ENCODE measurements around the gene KLK12.

The KLK12 gene

DNA sequence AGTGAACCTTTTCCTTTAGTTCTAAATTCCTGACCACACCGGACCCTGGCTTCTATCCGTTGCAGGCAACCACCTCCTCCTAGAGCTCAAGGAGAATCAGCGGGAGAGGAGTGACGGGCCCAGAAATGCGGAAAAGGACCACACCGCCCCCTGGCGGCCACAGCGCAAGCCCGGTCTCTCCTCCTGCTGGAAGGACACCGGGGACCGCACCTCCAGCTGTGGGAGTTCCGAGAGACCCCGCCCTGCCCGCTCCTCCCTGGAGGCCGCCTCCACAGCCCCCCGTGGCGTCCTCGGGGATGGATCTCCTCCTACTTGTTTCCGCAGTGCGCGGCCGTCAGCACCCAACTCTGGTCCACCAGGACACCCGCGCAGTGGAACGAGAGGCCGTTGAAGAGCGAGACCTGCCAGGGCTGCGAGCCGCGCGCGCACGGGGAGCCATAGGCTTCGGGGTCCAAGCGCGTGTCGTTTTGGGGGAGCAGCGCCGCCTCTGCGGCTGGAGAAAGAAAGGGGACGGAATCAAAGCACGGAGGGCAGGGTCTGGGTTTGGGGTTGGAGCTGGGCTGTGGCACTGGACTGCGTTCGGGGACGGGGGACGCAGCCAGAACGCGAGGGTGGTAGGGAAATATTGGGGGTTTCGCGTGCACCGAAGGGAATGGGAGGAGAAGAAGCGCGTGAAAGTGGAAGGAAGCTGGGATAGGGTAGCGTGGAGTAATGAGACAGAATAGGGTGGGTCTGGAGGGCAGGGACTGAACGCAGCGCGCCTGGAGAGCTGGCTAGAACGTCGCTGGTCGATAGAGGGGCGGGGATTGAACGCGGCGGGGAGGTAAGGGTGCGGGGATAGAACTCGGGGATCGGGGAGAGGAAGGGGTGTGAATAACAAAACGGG lies 17.8 kb downstream of the KLK12 start:
- no peak overlapping the region for H3K9ac ChIP-seq (ENCODE audit: low read length)
- peaks cover 7 to 8% of the 10 kb centered on the region in 2 experiments for H3K4me1 ChIP-seq (ENCODE audit: control insufficient read depth in 1 of 2, insufficient read depth in 2 of 2, low read length in 2 of 2)
- H2BK120ac ChIP-seq (ENCODE audit: insufficient read depth, low read length, poor library complexity): no peak overlapping the region
- DNase-seq: peak in 1 of 2 donors; percentile 26
- no peaks in the 10 kb centered on the region for H3K79me1 ChIP-seq (ENCODE audit: low read length)
- H2AK5ac ChIP-seq (ENCODE audit: low read length): no peak overlapping the region
- H3K36me3 ChIP-seq (ENCODE audit: control insufficient read depth in 1 of 2, insufficient read depth in 2 of 2, low read length in 2 of 2): no peaks in the 10 kb centered on the region
- peak overlapping the region; percentile 56 for H3K4me3 ChIP-seq (ENCODE audit: low read depth, low read length)
- no peak overlapping the region for H4K91ac ChIP-seq (ENCODE audit: low read depth, low read length)
- no peak overlapping the region for H2BK5ac ChIP-seq (ENCODE audit: low read depth, low read length, poor library complexity)
- no peak overlapping the region for H3K27ac ChIP-seq (ENCODE audit: low read depth, low read length)
- H3K23ac ChIP-seq (ENCODE audit: low read length): no peak overlapping the region
- H3K9me3 ChIP-seq (ENCODE audit: insufficient read depth, low read depth, low read length): no peaks in the 10 kb centered on the region
- H3K14ac ChIP-seq (ENCODE audit: low read length): peak overlapping the region; percentile 34
- H4K8ac ChIP-seq (ENCODE audit: low read depth, low read length): peak overlapping the region; percentile 36
- no peak overlapping the region for H3K4ac ChIP-seq (ENCODE audit: low read depth, low read length)
- H2AFZ ChIP-seq (ENCODE audit: insufficient read depth, low read length, poor library complexity): peak overlapping the region; percentile 33
- H3K79me2 ChIP-seq (ENCODE audit: control insufficient read depth, insufficient read depth, low read length, poor library complexity): no peaks in the 10 kb centered on the region
- H4K12ac ChIP-seq (ENCODE audit: low read depth, low read length): peak overlapping the region; percentile 39
- peaks cover 19% of the 10 kb centered on the region for H3K27me3 ChIP-seq (ENCODE audit: insufficient read depth, low read length)
- peak overlapping the region; percentile 20 for H3K18ac ChIP-seq (ENCODE audit: low read length)
- H2BK12ac ChIP-seq (ENCODE audit: low read length): no peak overlapping the region
- H3K4me2 ChIP-seq (ENCODE audit: low read length): peak overlapping the region; percentile 61
- no CpG with 5 or more reads among the region's 68 CpGs for WGBS (ENCODE audit: extremely low coverage, insufficient coverage, insufficient read length)

DNA sequence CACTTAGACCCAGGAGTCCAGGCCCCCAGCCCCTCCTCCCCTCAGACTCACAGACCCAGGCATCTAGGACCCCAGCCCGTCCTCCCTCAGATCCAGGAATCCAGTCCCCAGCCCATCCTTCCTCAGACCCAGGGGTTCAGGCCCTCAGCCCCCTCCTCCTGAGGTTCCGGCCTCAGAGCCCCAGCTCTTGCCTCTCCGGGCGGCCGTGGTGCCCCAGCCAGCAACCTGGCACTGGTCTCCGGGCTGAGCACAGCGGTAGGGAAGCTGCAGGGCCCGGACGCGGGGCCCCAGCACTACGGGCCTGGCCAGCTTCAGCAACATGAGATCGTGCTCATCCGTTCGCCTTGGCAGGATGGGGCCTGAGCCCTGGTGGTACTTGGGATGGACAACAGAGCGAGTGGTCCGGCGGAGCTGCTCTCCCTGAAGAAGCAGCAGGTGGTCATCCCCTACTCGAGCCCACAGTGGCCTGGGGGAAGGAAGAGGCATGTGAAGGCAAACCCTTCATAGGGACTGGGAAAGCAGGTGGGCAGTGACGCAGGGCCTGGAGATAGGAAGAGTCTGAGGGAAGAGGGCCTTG lies 19.0 kb downstream of the KLK12 start:
- H3K4me1 ChIP-seq (ENCODE audit: control insufficient read depth in 1 of 2, insufficient read depth in 2 of 2, low read length in 2 of 2): peaks cover 7 to 8% of the 10 kb centered on the region in 2 experiments
- no peaks in the 10 kb centered on the region for H3K9me3 ChIP-seq (ENCODE audit: insufficient read depth, low read depth, low read length)
- no peak overlapping the region for H3K4me2 ChIP-seq (ENCODE audit: low read length)
- no peak overlapping the region for H4K91ac ChIP-seq (ENCODE audit: low read depth, low read length)
- no peak overlapping the region for H3K4ac ChIP-seq (ENCODE audit: low read depth, low read length)
- no peak for DNase-seq
- H3K79me1 ChIP-seq (ENCODE audit: low read length): no peaks in the 10 kb centered on the region
- H2BK12ac ChIP-seq (ENCODE audit: low read length): no peak overlapping the region
- no peak overlapping the region for H2AFZ ChIP-seq (ENCODE audit: insufficient read depth, low read length, poor library complexity)
- no peak overlapping the region for H4K8ac ChIP-seq (ENCODE audit: low read depth, low read length)
- no CpG with 5 or more reads among the region's 19 CpGs for WGBS (ENCODE audit: extremely low coverage, insufficient coverage, insufficient read length)
- H4K12ac ChIP-seq (ENCODE audit: low read depth, low read length): no peak overlapping the region
- H3K27me3 ChIP-seq (ENCODE audit: insufficient read depth, low read length): peaks cover 19% of the 10 kb centered on the region
- no peak overlapping the region for H2BK5ac ChIP-seq (ENCODE audit: low read depth, low read length, poor library complexity)
- no peak overlapping the region for H3K27ac ChIP-seq (ENCODE audit: low read depth, low read length)
- no peak overlapping the region for H2AK5ac ChIP-seq (ENCODE audit: low read length)
- H2BK120ac ChIP-seq (ENCODE audit: insufficient read depth, low read length, poor library complexity): no peak overlapping the region
- H3K9ac ChIP-seq (ENCODE audit: low read length): no peak overlapping the region
- H3K4me3 ChIP-seq (ENCODE audit: low read depth, low read length): no peak overlapping the region
- no peak overlapping the region for H3K14ac ChIP-seq (ENCODE audit: low read length)
- no peak overlapping the region for H3K18ac ChIP-seq (ENCODE audit: low read length)
- no peak overlapping the region for H3K23ac ChIP-seq (ENCODE audit: low read length)
- no peaks in the 10 kb centered on the region for H3K36me3 ChIP-seq (ENCODE audit: control insufficient read depth in 1 of 2, insufficient read depth in 2 of 2, low read length in 2 of 2)
- no peaks in the 10 kb centered on the region for H3K79me2 ChIP-seq (ENCODE audit: control insufficient read depth, insufficient read depth, low read length, poor library complexity)

DNA sequence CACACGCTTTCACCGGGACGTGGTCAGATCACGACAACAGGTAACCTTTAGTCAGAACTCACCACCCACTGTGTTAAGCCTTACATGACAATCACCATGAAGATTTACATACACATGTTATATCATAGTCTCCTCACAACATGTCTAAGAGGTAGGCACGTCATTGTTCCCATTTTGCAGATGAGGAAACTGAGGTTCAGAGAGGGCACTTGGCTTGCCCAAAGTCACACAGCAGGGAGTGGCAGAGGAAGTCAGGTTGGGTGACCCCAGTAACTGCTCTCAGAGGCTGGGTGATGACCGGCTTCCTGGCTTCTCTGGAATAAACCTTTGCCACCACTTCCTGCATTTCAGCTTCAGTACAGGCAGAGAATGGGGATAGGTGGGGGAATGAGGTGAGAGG lies 20.6 kb downstream of the KLK12 start:
- no peak overlapping the region for H2BK120ac ChIP-seq (ENCODE audit: insufficient read depth, low read length, poor library complexity)
- H4K8ac ChIP-seq (ENCODE audit: low read depth, low read length): no peak overlapping the region
- H3K27ac ChIP-seq (ENCODE audit: low read depth, low read length): no peak overlapping the region
- H3K4me1 ChIP-seq (ENCODE audit: control insufficient read depth in 1 of 2, insufficient read depth in 2 of 2, low read length in 2 of 2): peaks cover 7 to 8% of the 10 kb centered on the region in 2 experiments
- H3K18ac ChIP-seq (ENCODE audit: low read length): no peak overlapping the region
- H3K9ac ChIP-seq (ENCODE audit: low read length): no peak overlapping the region
- no peak overlapping the region for H3K23ac ChIP-seq (ENCODE audit: low read length)
- no peak overlapping the region for H4K91ac ChIP-seq (ENCODE audit: low read depth, low read length)
- H3K4me3 ChIP-seq (ENCODE audit: low read depth, low read length): no peak overlapping the region
- H2AK5ac ChIP-seq (ENCODE audit: low read length): no peak overlapping the region
- no peak overlapping the region for H3K4me2 ChIP-seq (ENCODE audit: low read length)
- H3K36me3 ChIP-seq (ENCODE audit: control insufficient read depth in 1 of 2, insufficient read depth in 2 of 2, low read length in 2 of 2): no peaks in the 10 kb centered on the region
- no peak overlapping the region for H2AFZ ChIP-seq (ENCODE audit: insufficient read depth, low read length, poor library complexity)
- no peak overlapping the region for H4K12ac ChIP-seq (ENCODE audit: low read depth, low read length)
- no peak overlapping the region for H2BK5ac ChIP-seq (ENCODE audit: low read depth, low read length, poor library complexity)
- no peak for DNase-seq
- no peaks in the 10 kb centered on the region for H3K9me3 ChIP-seq (ENCODE audit: insufficient read depth, low read depth, low read length)
- H3K14ac ChIP-seq (ENCODE audit: low read length): no peak overlapping the region
- H2BK12ac ChIP-seq (ENCODE audit: low read length): no peak overlapping the region
- no CpG with 5 or more reads among the region's 6 CpGs for WGBS (ENCODE audit: extremely low coverage, insufficient coverage, insufficient read length)
- no peaks in the 10 kb centered on the region for H3K79me2 ChIP-seq (ENCODE audit: control insufficient read depth, insufficient read depth, low read length, poor library complexity)
- H3K27me3 ChIP-seq (ENCODE audit: insufficient read depth, low read length): peaks cover 13% of the 10 kb centered on the region
- H3K4ac ChIP-seq (ENCODE audit: low read depth, low read length): no peak overlapping the region
- H3K79me1 ChIP-seq (ENCODE audit: low read length): no peaks in the 10 kb centered on the region

DNA sequence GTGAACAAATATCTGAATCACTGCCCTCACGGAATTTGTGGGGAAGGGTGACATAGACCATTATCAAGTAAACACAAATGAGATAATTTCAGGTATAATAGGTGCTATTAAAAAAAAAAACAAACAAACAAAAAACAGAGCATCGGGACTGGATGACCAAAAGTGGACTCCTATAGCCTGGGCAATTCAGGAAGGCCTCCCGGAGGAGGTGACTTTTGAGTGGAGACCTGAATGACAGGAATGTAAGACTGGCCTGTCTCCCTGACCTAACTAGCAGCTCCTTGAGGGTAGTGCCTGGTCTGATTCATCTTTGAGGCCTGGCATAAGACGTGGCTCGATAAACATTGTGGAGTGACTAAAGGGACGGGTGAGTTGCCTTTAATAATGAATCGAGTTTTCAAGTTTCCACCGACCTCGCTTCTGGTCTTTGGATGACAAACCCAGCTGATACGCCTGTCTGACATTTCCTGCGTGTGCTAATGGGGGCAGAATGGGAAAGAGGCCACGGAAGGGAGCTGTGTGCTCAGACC lies 22.1 kb downstream of the KLK12 start:
- Histone ChIP-seq H3K9me3 (ENCODE audit: insufficient read depth, low read depth, low read length) (peaks cover 3% of the 10 kb centered on the region), H2AK5ac (ENCODE audit: low read length) (no peak overlapping the region), H3K18ac (ENCODE audit: low read length) (no peak overlapping the region), H3K79me2 (ENCODE audit: control insufficient read depth, insufficient read depth, low read length, poor library complexity) (no peaks in the 10 kb centered on the region), H3K4me2 (ENCODE audit: low read length) (no peak overlapping the region), H3K14ac (ENCODE audit: low read length) (no peak overlapping the region), H2AFZ (ENCODE audit: insufficient read depth, low read length, poor library complexity) (no peak overlapping the region), H3K4ac (ENCODE audit: low read depth, low read length) (no peak overlapping the region), H3K4me3 (ENCODE audit: low read depth, low read length) (no peak overlapping the region), H3K36me3 (ENCODE audit: control insufficient read depth in 1 of 2, insufficient read depth in 2 of 2, low read length in 2 of 2) (no peaks in the 10 kb centered on the region), H3K27me3 (ENCODE audit: insufficient read depth, low read length) (peaks cover 5% of the 10 kb centered on the region), H4K12ac (ENCODE audit: low read depth, low read length) (no peak overlapping the region), H3K79me1 (ENCODE audit: low read length) (no peaks in the 10 kb centered on the region), H2BK5ac (ENCODE audit: low read depth, low read length, poor library complexity) (no peak overlapping the region), H4K91ac (ENCODE audit: low read depth, low read length) (no peak overlapping the region), H2BK120ac (ENCODE audit: insufficient read depth, low read length, poor library complexity) (no peak overlapping the region), H3K4me1 (ENCODE audit: control insufficient read depth in 1 of 2, insufficient read depth in 2 of 2, low read length in 2 of 2) (peaks cover 5 to 7% of the 10 kb centered on the region in 2 experiments), H3K23ac (ENCODE audit: low read length) (no peak overlapping the region), H3K9ac (ENCODE audit: low read length) (no peak overlapping the region), H4K8ac (ENCODE audit: low read depth, low read length) (no peak overlapping the region), H2BK12ac (ENCODE audit: low read length) (no peak overlapping the region), H3K27ac (ENCODE audit: low read depth, low read length) (no peak overlapping the region)
- no peak for DNase-seq
- WGBS (ENCODE audit: extremely low coverage, insufficient coverage, insufficient read length): no CpG with 5 or more reads among the region's 12 CpGs

Data from trophoblast cell (in vitro differentiated cells and primary cell).